HepG2 (cell line): ENCODE data around the gene TMEM8B. TPM values are rescaled to one million over a fixed set of nuclear protein-coding genes. Genes with fewer than 3 reads are reported as not detected.

Source experiments
- ELF1 ChIP-seq: sonication (generic); formaldehyde crosslinking; IDR thresholded peaks from 2 replicates; pipeline ENCODE4 v1.4.0; 2020; ENCODE audit warnings: missing genetic modification reagents
- ERF ChIP-seq: IDR thresholded peaks from 2 replicates; pipeline ENCODE4 v1.6.1; 2018; ENCODE audit warnings: missing biosample characterization, missing genetic modification reagents
- ETV5 ChIP-seq: IDR thresholded peaks from 2 replicates; pipeline ENCODE4 v1.6.1; 2018; ENCODE audit warnings: missing biosample characterization, missing genetic modification reagents, inconsistent platforms, borderline replicate concordance
- GABPB1 ChIP-seq: IDR thresholded peaks from 2 replicates; pipeline ENCODE4 v1.6.1; 2016; ENCODE audit warnings: mild to moderate bottlenecking, missing genetic modification reagents, moderate library complexity, missing compliant biosample characterization
- HDAC1 ChIP-seq: sonication (generic); formaldehyde crosslinking; IDR thresholded peaks from 2 replicates; pipeline ENCODE4 v1.5.1; 2020; ENCODE audit warnings: mild to moderate bottlenecking, missing genetic modification reagents
- LRRFIP1 ChIP-seq: sonication (generic); formaldehyde crosslinking; conservative IDR thresholded peaks from 2 replicates; pipeline ENCODE4 v1.4.0; 2020; ENCODE audit warnings: missing genetic modification reagents
- RFX3 ChIP-seq: IDR thresholded peaks from 2 replicates; pipeline ENCODE4 v1.6.1; 2016; ENCODE audit warnings: missing biosample characterization, missing genetic modification reagents
- RXRB ChIP-seq: IDR thresholded peaks from 2 replicates; pipeline ENCODE4 v1.6.1; 2016; ENCODE audit warnings: borderline replicate concordance, missing genetic modification reagents, missing compliant biosample characterization
- SATB2 ChIP-seq: sonication (generic); formaldehyde crosslinking; IDR thresholded peaks from 2 replicates; pipeline ENCODE4 v1.5.0; 2020; ENCODE audit warnings: missing genetic modification reagents
- SIN3A ChIP-seq: IDR thresholded peaks from 2 replicates; pipeline ENCODE4 v1.6.1; 2011; ENCODE audit warnings: low read depth, mild to moderate bottlenecking, control low read depth, low read length, borderline replicate concordance
- SOX5 ChIP-seq: IDR thresholded peaks from 2 replicates; pipeline ENCODE4 v1.6.1; 2016; ENCODE audit warnings: borderline replicate concordance
- TAF1 ChIP-seq: sonication (generic); formaldehyde crosslinking; IDR thresholded peaks from 2 replicates; pipeline ENCODE4 v1.4.0; 2020; ENCODE audit warnings: missing genetic modification reagents
- U2AF1 ChIP-seq: fragments of 200-400 bp; formaldehyde crosslinking; optimal IDR thresholded peaks from 2 replicates; pipeline ENCODE3; 2017; ENCODE audit warnings: mild to moderate bottlenecking, low read depth, low read length
- YY1 ChIP-seq: IDR thresholded peaks from 2 replicates; pipeline ENCODE4 v1.6.1; 2011; ENCODE audit warnings: low read length, low read depth, moderate library complexity, mild to moderate bottlenecking; ENCODE audit not compliant: insufficient read depth, insufficient replicate concordance
- ZFX ChIP-seq: sonication (generic); formaldehyde crosslinking; IDR thresholded peaks from 2 replicates; pipeline ENCODE4 v1.4.0; 2020; ENCODE audit warnings: mild to moderate bottlenecking, low read depth, missing genetic modification reagents, moderate library complexity
- ZNF263 ChIP-seq: sonication (generic); formaldehyde crosslinking; IDR thresholded peaks from 2 replicates; pipeline ENCODE4 v1.4.0; 2020; ENCODE audit warnings: missing genetic modification reagents
- ZNF264 ChIP-seq: sonication (generic); formaldehyde crosslinking; IDR thresholded peaks from 2 replicates; pipeline ENCODE4 v1.4.0; 2020; ENCODE audit warnings: missing genetic modification reagents
- ZNF569 ChIP-seq: sonication (generic); formaldehyde crosslinking; IDR thresholded peaks from 2 replicates; pipeline ENCODE4 v1.5.0; 2020; ENCODE audit warnings: mild to moderate bottlenecking, missing genetic modification reagents, moderate library complexity, borderline replicate concordance
- ZNF773 ChIP-seq: sonication (generic); formaldehyde crosslinking; IDR thresholded peaks from 2 replicates; pipeline ENCODE4 v1.4.0; 2020; ENCODE audit warnings: missing genetic modification reagents, borderline replicate concordance
- ZNF781 ChIP-seq: sonication (generic); formaldehyde crosslinking; IDR thresholded peaks from 2 replicates; pipeline ENCODE4 v1.5.1; 2020; ENCODE audit warnings: borderline replicate concordance, mild to moderate bottlenecking, missing genetic modification reagents; ENCODE audit errors: not compliant biosample characterization
- ZSCAN20 ChIP-seq: sonication (generic); formaldehyde crosslinking; IDR thresholded peaks from 2 replicates; pipeline ENCODE4 v1.4.0; 2020; ENCODE audit warnings: missing genetic modification reagents, mild to moderate bottlenecking, borderline replicate concordance
- polyA plus RNA-seq, 8 experiments: library from polyadenylated mRNA; depleted of rRNA in 3 of 8; stranded (reverse) in 7 of 8; unstranded in 1 of 8; fragments of >200 nt; fragmentation: Illumina TruSeq in 4 of 8; extraction: Trizol in 4 of 8; gene quantifications; 2 replicates each; pipeline versions ENCODE4 v1.2.1 to v1.2.3, GENCODE V29; 2011 to 2016; ENCODE audit warnings: low read depth in 4 of 8, missing spikeins in 1 of 8, mixed read lengths in 1 of 8; ENCODE audit not compliant: insufficient read depth in 1 of 8
- total RNA-seq, 5 experiments: library from RNA; depleted of rRNA; stranded (reverse); fragments of >200 nt; fragmentation: Illumina TruSeq; extraction: Trizol; gene quantifications; 2 replicates each; pipeline ENCODE4 v1.2.3, GENCODE V29; 2016; ENCODE audit warnings: low read depth in 1 of 5
- TF ChIP-seq, protein P1 (sequence below): sonication (generic); formaldehyde crosslinking; IDR thresholded peaks from 2 replicates; pipeline ENCODE4 v1.8.0; 2022; ENCODE audit warnings: missing genetic modification reagents, mild to moderate bottlenecking, moderate library complexity, borderline replicate concordance
- TF ChIP-seq, protein P2 (sequence below): sonication (generic); formaldehyde crosslinking; IDR thresholded peaks from 2 replicates; pipeline ENCODE4; 2020; ENCODE audit warnings: missing genetic modification reagents, mild to moderate bottlenecking, borderline replicate concordance

Gene TMEM8B
- total and polyA plus RNA-seq, 2 of the 13 experiments (the other 11 are each of a cell fraction or from before 2014, with no cell fraction given), result 2.1 to 2.7 TPM

- TF ChIP-seq SOX5 (CRISPR knock-in tag) (0 out of 2 replicates have a peak, but pooled peaks have one; percentile 22), LRRFIP1 (no peak), GABPB1 (CRISPR knock-in tag) (peak; percentile 97), ZFX (CRISPR knock-in tag) (peak; percentile 38; the same call in 1 of the 2 replicates), ZNF263 (peak; percentile 86), HDAC1 (CRISPR knock-in tag) (peak; percentile 46; the same call in 1 of the 2 replicates), SIN3A (peak; percentile 81; the same call in 1 of the 2 replicates), U2AF1 (no peak), ZSCAN20 (CRISPR knock-in tag) (no peak), ETV5 (peak; percentile 79; the same call in 1 of the 2 replicates), ZNF773 (CRISPR knock-in tag) (no peak), ERF (CRISPR knock-in tag) (peak; percentile 75), ELF1 (CRISPR knock-in tag) (peak; percentile 88), ZNF781 (CRISPR knock-in tag) (no peak), RFX3 (peak; percentile 95), RXRB (CRISPR knock-in tag) (peak; percentile 69), TAF1 (CRISPR knock-in tag) (peak; percentile 43; the same call in 1 of the 2 replicates), ZNF569 (no peak), YY1 (peak; percentile 73), SATB2 (no peak), ZNF264 (no peak)
- TF ChIP-seq, protein P1, sequence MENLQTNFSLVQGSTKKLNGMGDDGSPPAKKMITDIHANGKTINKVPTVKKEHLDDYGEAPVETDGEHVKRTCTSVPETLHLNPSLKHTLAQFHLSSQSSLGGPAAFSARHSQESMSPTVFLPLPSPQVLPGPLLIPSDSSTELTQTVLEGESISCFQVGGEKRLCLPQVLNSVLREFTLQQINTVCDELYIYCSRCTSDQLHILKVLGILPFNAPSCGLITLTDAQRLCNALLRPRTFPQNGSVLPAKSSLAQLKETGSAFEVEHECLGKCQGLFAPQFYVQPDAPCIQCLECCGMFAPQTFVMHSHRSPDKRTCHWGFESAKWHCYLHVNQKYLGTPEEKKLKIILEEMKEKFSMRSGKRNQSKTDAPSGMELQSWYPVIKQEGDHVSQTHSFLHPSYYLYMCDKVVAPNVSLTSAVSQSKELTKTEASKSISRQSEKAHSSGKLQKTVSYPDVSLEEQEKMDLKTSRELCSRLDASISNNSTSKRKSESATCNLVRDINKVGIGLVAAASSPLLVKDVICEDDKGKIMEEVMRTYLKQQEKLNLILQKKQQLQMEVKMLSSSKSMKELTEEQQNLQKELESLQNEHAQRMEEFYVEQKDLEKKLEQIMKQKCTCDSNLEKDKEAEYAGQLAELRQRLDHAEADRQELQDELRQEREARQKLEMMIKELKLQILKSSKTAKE, result no peak
- TF ChIP-seq, protein P2, sequence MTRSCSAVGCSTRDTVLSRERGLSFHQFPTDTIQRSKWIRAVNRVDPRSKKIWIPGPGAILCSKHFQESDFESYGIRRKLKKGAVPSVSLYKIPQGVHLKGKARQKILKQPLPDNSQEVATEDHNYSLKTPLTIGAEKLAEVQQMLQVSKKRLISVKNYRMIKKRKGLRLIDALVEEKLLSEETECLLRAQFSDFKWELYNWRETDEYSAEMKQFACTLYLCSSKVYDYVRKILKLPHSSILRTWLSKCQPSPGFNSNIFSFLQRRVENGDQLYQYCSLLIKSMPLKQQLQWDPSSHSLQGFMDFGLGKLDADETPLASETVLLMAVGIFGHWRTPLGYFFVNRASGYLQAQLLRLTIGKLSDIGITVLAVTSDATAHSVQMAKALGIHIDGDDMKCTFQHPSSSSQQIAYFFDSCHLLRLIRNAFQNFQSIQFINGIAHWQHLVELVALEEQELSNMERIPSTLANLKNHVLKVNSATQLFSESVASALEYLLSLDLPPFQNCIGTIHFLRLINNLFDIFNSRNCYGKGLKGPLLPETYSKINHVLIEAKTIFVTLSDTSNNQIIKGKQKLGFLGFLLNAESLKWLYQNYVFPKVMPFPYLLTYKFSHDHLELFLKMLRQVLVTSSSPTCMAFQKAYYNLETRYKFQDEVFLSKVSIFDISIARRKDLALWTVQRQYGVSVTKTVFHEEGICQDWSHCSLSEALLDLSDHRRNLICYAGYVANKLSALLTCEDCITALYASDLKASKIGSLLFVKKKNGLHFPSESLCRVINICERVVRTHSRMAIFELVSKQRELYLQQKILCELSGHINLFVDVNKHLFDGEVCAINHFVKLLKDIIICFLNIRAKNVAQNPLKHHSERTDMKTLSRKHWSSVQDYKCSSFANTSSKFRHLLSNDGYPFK, result peak; percentile 93
These were observed 16.9 kb upstream of the TMEM8B start, which contains the start of gene SPAG8 (continued) for GRCh38 chr9:35812025-35812602.
